Astrocyte (in vitro differentiated cells and primary cell): Measurements from ENCODE around the gene CSRNP3. TPM values are rescaled to one million over a fixed set of nuclear protein-coding genes. Genes with fewer than 3 reads are reported as not detected.

Experiments
- DNase-seq: peaks from one replicate; pipeline ENCODE4 v3.0.0-alpha.2; 2010; ENCODE audit warnings: low read depth
- FAIRE-seq: peaks from 2 replicates; lab custom pipeline; 2011; peaks lifted over from hg19 to GRCh38; lab: Jason Lieb, UNC
- H2AFZ ChIP-seq: 2 replicates; pipeline ENCODE4 v1.6.0; 2012; ENCODE audit warnings: low read depth, low read length, inconsistent platforms
- H3K27ac ChIP-seq: 2 replicates; pipeline ENCODE4 v1.5.1; 2011; ENCODE audit warnings: low read depth, low read length, inconsistent platforms
- H3K27me3 ChIP-seq: 2 replicates; pipeline ENCODE4 v1.6.0; 2011; ENCODE audit warnings: low read length, inconsistent platforms; ENCODE audit not compliant: insufficient read depth
- H3K36me3 ChIP-seq: 2 replicates; pipeline ENCODE4 v1.5.1; 2011; ENCODE audit warnings: low read length, inconsistent platforms; ENCODE audit not compliant: insufficient read depth
- H3K4me1 ChIP-seq: 2 replicates; pipeline ENCODE4 v1.5.1; 2011; ENCODE audit warnings: low read length, inconsistent platforms; ENCODE audit not compliant: insufficient read depth
- H3K4me2 ChIP-seq: 2 replicates; pipeline ENCODE4 v1.6.0; 2012; ENCODE audit warnings: low read length, inconsistent platforms
- H3K4me3 ChIP-seq: 2 replicates; pipeline ENCODE4 v1.5.1; 2011; ENCODE audit warnings: low read depth, mild to moderate bottlenecking, low read length, inconsistent platforms; ENCODE audit not compliant: insufficient read depth
- H3K79me2 ChIP-seq: 2 replicates; pipeline ENCODE4 v1.6.0; 2012; ENCODE audit warnings: mild to moderate bottlenecking, low read length, inconsistent platforms; ENCODE audit not compliant: insufficient read depth
- H3K9ac ChIP-seq: 2 replicates; pipeline ENCODE4 v1.6.0; 2012; ENCODE audit warnings: mild to moderate bottlenecking, low read length, inconsistent platforms
- H3K9me3 ChIP-seq: 2 replicates; pipeline ENCODE4 v1.5.1; 2012; ENCODE audit warnings: low read depth, mild to moderate bottlenecking, low read length, inconsistent platforms; ENCODE audit not compliant: insufficient read depth
- H4K20me1 ChIP-seq: 2 replicates; pipeline ENCODE4 v1.6.0; 2012; ENCODE audit warnings: low read length, inconsistent platforms; ENCODE audit not compliant: insufficient read depth
- H3K27ac Mint-ChIP-seq: one replicate; pipeline ENCODE4 v1.8.0; 2021; ENCODE audit warnings: mild to moderate bottlenecking, mixed read lengths; ENCODE audit not compliant: unreplicated experiment
- H3K27me3 Mint-ChIP-seq: one replicate; pipeline ENCODE4 v1.8.0; 2021; ENCODE audit warnings: low read depth, mixed read lengths; ENCODE audit not compliant: unreplicated experiment
- H3K36me3 Mint-ChIP-seq: one replicate; pipeline ENCODE4 v1.8.0; 2021; ENCODE audit warnings: low read depth, mixed read lengths; ENCODE audit not compliant: unreplicated experiment
- H3K4me1 Mint-ChIP-seq: one replicate; pipeline ENCODE4 v1.8.0; 2021; ENCODE audit warnings: low read depth, mixed read lengths; ENCODE audit not compliant: unreplicated experiment
- H3K4me3 Mint-ChIP-seq: one replicate; pipeline ENCODE4 v1.8.0; 2021; ENCODE audit warnings: mild to moderate bottlenecking, moderate library complexity, mixed read lengths; ENCODE audit not compliant: unreplicated experiment
- H3K9me3 Mint-ChIP-seq: one replicate; pipeline ENCODE4 v1.8.0; 2021; ENCODE audit warnings: mild to moderate bottlenecking, mixed read lengths; ENCODE audit not compliant: unreplicated experiment
- EZH2 ChIP-seq: IDR thresholded peaks from 2 replicates; pipeline ENCODE4 v1.6.1; 2012; ENCODE audit warnings: mild to moderate bottlenecking, low read length, inconsistent platforms; ENCODE audit not compliant: insufficient read depth
- total RNA-seq: library from RNA; stranded (reverse); gene quantifications from 2 replicates; pipeline ENCODE4 v1.2.1, GENCODE V29; 2021
- TF ChIP-seq, protein P1 (sequence below): IDR thresholded peaks from 2 replicates; pipeline ENCODE4 v1.5.1; 2011; ENCODE audit warnings: low read depth, mild to moderate bottlenecking, inconsistent platforms, low read length, moderate library complexity; ENCODE audit not compliant: insufficient read depth

CSRNP3 gene
- total RNA-seq, 1 donor from 2014 or later = 5.9 TPM

DNA sequence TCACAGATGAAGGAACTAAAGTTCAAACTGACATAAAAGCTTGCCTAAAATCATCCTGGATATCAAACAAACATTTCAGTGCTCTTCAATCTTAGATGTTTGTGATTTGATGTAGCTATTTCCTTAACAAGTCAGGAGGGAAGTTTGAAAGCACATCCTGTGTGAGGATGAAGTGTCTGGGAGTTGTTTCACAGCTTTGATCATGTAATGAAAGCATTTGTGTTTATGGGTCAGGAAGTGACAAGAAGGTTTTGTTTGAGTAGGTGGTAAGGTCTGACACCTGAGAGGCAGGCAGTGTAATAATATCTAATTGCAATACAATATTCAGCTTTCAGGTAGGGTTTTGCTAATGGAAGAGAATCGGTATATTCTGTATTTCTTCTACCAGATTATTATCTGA lies 26.0 kb upstream of the CSRNP3 start:
- Histone ChIP-seq H3K9ac (no peak overlapping the region), H3K4me2 (no peak overlapping the region), H2AFZ (no peak overlapping the region), H3K4me1 (no peaks in the 10 kb centered on the region), H3K79me2 (no peaks in the 10 kb centered on the region), H3K4me3 (no peak overlapping the region), H3K9me3 (no peaks in the 10 kb centered on the region), H3K36me3 (no peaks in the 10 kb centered on the region), H3K27me3 (no peaks in the 10 kb centered on the region), H4K20me1 (no peaks in the 10 kb centered on the region), H3K27ac (no peak overlapping the region)
- Mint-ChIP-seq H3K36me3 (no peaks in the 10 kb centered on the region), H3K9me3 (no peaks in the 10 kb centered on the region), H3K27ac (no peak overlapping the region), H3K4me3 (no peak overlapping the region), H3K4me1 (peaks cover 3% of the 10 kb centered on the region), H3K27me3 (no peaks in the 10 kb centered on the region)
- TF ChIP-seq, protein P1, sequence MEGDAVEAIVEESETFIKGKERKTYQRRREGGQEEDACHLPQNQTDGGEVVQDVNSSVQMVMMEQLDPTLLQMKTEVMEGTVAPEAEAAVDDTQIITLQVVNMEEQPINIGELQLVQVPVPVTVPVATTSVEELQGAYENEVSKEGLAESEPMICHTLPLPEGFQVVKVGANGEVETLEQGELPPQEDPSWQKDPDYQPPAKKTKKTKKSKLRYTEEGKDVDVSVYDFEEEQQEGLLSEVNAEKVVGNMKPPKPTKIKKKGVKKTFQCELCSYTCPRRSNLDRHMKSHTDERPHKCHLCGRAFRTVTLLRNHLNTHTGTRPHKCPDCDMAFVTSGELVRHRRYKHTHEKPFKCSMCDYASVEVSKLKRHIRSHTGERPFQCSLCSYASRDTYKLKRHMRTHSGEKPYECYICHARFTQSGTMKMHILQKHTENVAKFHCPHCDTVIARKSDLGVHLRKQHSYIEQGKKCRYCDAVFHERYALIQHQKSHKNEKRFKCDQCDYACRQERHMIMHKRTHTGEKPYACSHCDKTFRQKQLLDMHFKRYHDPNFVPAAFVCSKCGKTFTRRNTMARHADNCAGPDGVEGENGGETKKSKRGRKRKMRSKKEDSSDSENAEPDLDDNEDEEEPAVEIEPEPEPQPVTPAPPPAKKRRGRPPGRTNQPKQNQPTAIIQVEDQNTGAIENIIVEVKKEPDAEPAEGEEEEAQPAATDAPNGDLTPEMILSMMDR = no peak
- TF ChIP-seq EZH2 = no peak
- FAIRE-seq (no peak), DNase-seq (no peak)

DNA sequence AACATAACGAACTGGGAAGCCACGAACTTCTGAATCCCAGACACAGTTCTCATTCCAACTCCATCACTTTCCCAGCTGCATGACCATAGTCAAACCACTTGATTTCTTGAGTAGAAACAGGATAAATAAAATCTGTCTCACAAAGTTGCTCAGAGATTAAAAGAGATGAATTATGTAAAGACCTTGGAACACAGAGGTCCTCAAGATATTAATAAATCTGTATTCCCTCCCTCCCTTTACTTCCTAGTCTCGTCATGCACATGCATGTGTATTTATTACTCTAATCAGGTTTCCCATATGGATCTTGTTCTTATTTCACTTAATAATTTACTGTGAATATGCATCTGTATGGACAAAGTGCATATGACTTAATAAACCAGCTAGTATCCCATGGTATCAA lies 21.1 kb upstream of the CSRNP3 start:
- no peak overlapping the region for H3K4me2 ChIP-seq
- TF ChIP-seq, protein P1 = no peak
- TF ChIP-seq EZH2 = no peak
- H3K27ac ChIP-seq = no peak overlapping the region
- Mint-ChIP-seq H3K4me1 (no peaks in the 10 kb centered on the region), H3K4me3 (no peak overlapping the region), H3K27me3 (no peaks in the 10 kb centered on the region), H3K9me3 (no peaks in the 10 kb centered on the region), H3K36me3 (no peaks in the 10 kb centered on the region), H3K27ac (no peak overlapping the region)
- H3K4me3 ChIP-seq = no peak overlapping the region
- H3K36me3 ChIP-seq = no peaks in the 10 kb centered on the region
- DNase-seq (no peak), FAIRE-seq (no peak)
- no peaks in the 10 kb centered on the region for H3K79me2 ChIP-seq
- H4K20me1 ChIP-seq = no peaks in the 10 kb centered on the region
- no peaks in the 10 kb centered on the region for H3K4me1 ChIP-seq
- no peaks in the 10 kb centered on the region for H3K9me3 ChIP-seq
- H2AFZ ChIP-seq = no peak overlapping the region
- no peaks in the 10 kb centered on the region for H3K27me3 ChIP-seq
- H3K9ac ChIP-seq = no peak overlapping the region

DNA sequence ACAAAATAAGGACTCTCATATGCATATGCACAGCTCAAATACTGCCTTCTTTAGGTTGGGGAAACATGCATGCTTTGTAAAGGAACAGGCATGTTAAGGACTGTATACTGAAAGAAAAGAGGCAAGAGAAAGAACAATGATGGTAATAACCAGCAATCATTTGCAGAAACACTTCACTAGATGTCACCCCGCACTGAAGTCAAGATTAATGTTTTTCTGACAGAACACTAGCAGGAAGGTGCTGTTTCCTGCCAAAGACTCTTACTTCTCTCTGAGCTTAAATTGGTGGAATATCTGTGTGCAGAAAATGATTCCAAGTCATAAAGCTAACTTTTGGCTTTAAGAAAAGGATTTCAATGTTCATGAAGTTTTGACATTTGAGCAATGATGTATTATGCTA lies 19.3 kb upstream of the CSRNP3 start:
- Histone ChIP-seq H4K20me1 (no peaks in the 10 kb centered on the region), H3K79me2 (no peaks in the 10 kb centered on the region), H3K27ac (no peak overlapping the region), H3K9ac (no peak overlapping the region), H3K4me1 (no peaks in the 10 kb centered on the region), H3K27me3 (no peaks in the 10 kb centered on the region), H3K36me3 (no peaks in the 10 kb centered on the region), H3K4me2 (no peak overlapping the region), H3K9me3 (no peaks in the 10 kb centered on the region), H2AFZ (no peak overlapping the region), H3K4me3 (no peak overlapping the region)
- FAIRE-seq (no peak), DNase-seq (no peak)
- no peak overlapping the region for H3K27ac Mint-ChIP-seq
- TF ChIP-seq, protein P1 = no peak
- H3K4me1 Mint-ChIP-seq = no peaks in the 10 kb centered on the region
- H3K36me3 Mint-ChIP-seq = no peaks in the 10 kb centered on the region
- no peaks in the 10 kb centered on the region for H3K9me3 Mint-ChIP-seq
- H3K4me3 Mint-ChIP-seq = no peak overlapping the region
- H3K27me3 Mint-ChIP-seq = no peaks in the 10 kb centered on the region
